Kidney epithelial cell (primary cell): ENCODE data around the gene ZFP57. TPM values are rescaled to one million over a fixed set of nuclear protein-coding genes. Genes with fewer than 3 reads are reported as not detected.

ENCODE experiments used
- DNase-seq: peaks from one replicate; pipeline ENCODE4 v3.0.0-alpha.2; 2010; ENCODE audit warnings: low read depth
- H3K27me3 ChIP-seq: 2 replicates; pipeline ENCODE4 v1.6.0; 2011; ENCODE audit warnings: low read length; ENCODE audit not compliant: control insufficient read depth, insufficient read depth
- H3K36me3 ChIP-seq: 2 replicates; pipeline ENCODE4 v1.5.1; 2011; ENCODE audit warnings: low read length; ENCODE audit not compliant: control insufficient read depth, insufficient read depth
- H3K4me3 ChIP-seq: 2 replicates; pipeline ENCODE4 v1.5.1; 2011; ENCODE audit warnings: low read depth, mild to moderate bottlenecking, control low read depth, low read length
- total RNA-seq: library from RNA; depleted of rRNA; stranded (reverse); fragments of >200 nt; gene quantifications from 2 replicates; pipeline ENCODE4 v1.2.3, GENCODE V29; 2015
- TF ChIP-seq, protein P1 (sequence below): IDR thresholded peaks from 2 replicates; pipeline ENCODE4 v1.5.1; 2011; ENCODE audit warnings: mild to moderate bottlenecking, moderate library complexity, low read length, control low read depth, inconsistent platforms; ENCODE audit not compliant: insufficient read depth, poor library complexity, severe bottlenecking

ZFP57 gene
- total RNA-seq, 1 donor from 2014 or later, result 0.08 TPM

DNA sequence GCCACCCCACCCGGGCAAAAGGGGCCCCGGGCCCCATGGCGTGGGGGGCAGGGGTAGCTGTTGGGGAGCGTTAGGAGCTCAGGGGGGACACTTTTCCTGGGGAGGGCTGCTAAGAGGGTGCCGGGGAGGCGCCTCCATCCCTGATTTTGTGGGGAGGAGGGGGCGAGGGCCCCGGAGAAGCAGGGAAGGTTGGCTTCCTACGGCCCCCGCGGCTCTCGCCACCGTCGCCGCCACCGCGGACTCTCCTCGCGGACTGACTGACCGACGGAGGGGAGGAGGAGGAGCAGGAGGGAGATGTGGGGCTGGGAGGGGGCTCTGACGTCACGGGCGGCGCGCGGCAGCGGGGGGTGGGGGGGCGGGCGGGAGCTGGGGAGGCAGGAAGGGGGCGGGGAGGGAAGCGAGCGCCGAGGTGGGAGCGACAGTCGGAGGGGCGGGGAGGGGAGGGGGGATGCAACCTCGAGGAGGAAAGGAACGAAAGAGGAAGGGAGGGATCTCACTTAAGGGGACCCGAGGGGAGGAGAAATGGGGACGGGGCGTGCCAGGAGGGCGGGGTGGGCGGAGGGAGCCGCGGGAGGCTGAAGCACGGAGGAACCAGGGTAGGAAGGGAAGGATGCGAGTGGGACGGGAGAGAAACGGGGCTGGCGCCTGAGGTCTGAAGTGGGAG lies 53.1 kb downstream of the ZFP57 start:
- TF ChIP-seq, protein P1, sequence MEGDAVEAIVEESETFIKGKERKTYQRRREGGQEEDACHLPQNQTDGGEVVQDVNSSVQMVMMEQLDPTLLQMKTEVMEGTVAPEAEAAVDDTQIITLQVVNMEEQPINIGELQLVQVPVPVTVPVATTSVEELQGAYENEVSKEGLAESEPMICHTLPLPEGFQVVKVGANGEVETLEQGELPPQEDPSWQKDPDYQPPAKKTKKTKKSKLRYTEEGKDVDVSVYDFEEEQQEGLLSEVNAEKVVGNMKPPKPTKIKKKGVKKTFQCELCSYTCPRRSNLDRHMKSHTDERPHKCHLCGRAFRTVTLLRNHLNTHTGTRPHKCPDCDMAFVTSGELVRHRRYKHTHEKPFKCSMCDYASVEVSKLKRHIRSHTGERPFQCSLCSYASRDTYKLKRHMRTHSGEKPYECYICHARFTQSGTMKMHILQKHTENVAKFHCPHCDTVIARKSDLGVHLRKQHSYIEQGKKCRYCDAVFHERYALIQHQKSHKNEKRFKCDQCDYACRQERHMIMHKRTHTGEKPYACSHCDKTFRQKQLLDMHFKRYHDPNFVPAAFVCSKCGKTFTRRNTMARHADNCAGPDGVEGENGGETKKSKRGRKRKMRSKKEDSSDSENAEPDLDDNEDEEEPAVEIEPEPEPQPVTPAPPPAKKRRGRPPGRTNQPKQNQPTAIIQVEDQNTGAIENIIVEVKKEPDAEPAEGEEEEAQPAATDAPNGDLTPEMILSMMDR, result no peak
- H3K36me3 ChIP-seq, result no peaks in the 10 kb centered on the region
- no peak for DNase-seq
- H3K4me3 ChIP-seq, result peak overlapping the region; percentile 46
- H3K27me3 ChIP-seq, result no peaks in the 10 kb centered on the region

GRCh38 chr6:29626948-29627754 lies 53.8 kb downstream of the ZFP57 start:
- no peak for DNase-seq
- TF ChIP-seq, protein P1, result no peak
- no peaks in the 10 kb centered on the region for H3K36me3 ChIP-seq
- H3K4me3 ChIP-seq, result peak overlapping the region; percentile 46
- no peaks in the 10 kb centered on the region for H3K27me3 ChIP-seq

DNA sequence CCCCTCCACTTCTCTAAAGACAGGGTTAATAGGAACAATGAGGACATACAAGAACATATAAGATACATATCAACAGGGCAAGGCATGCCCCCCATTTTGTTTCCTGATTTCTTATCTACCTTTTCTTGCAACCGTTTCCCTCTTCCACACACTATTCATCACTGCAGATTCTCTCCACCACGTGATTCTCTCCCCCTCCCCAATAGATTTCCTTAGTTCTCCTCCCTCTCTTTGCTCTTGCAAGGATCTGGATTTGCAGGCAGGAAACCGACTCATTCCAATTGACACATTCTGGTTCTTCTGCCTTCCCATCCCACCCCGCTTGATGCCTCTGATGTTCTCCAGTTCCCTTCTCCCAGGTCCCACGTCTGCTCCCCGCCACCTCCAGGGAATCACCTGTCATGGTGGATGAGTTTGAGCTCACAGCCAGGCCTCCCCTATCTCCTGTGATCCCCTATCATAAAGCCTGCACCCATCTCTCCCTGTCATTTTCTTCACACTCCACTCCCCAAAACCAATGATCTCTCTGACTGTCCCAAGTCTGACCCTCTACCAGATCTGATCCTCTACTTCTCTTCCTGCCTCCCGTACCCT lies 55.5 kb downstream of the ZFP57 start:
- Histone ChIP-seq H3K4me3 (no peak overlapping the region), H3K27me3 (no peaks in the 10 kb centered on the region), H3K36me3 (no peaks in the 10 kb centered on the region)
- TF ChIP-seq, protein P1, result no peak
- DNase-seq, result no peak

DNA sequence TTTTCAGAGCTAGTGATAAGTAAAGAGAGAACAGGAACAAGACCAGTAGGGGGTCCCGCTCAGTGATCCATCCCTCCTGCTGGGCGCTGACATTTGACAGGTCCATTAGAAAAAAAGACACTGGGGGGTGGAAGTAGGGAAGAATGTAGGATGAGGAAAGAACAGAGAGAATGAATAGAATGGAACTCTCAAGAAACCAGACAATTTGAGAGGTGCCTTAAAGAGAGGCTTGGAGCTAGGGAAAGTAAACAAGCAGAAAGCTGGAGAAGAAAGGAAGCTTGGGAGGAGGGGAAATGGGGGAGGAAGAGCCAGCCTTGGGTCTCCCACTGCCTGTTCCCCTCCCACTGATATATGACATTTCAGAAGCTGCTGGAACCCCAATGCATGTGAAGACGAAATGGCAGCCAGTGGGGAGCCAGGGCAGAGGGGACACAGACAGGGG lies 56.4 kb downstream of the ZFP57 start:
- H3K4me3 ChIP-seq, result no peak overlapping the region
- H3K36me3 ChIP-seq, result no peaks in the 10 kb centered on the region
- no peaks in the 10 kb centered on the region for H3K27me3 ChIP-seq
- no peak for DNase-seq
- TF ChIP-seq, protein P1, result no peak

Other genes starting within 250 kb of the ZFP57 start
- not detected in 2 replicates for gene OR10C1, start 241.8 kb downstream of the ZFP57 start, total RNA-seq
- not detected in 2 replicates for gene OR11A1, start 224.1 kb downstream of the ZFP57 start, total RNA-seq
- not detected in 2 replicates for gene OR2H1, start 224.0 kb downstream of the ZFP57 start, total RNA-seq
- not detected in 2 replicates for gene MAS1L, start 193.2 kb downstream of the ZFP57 start, total RNA-seq
- 7.3 and 9.4 TPM in 2 replicates for gene UBD, start 121.4 kb downstream of the ZFP57 start, total RNA-seq
- gene OR2H2, start 96.0 kb downstream of the ZFP57 start, total RNA-seq, result not detected in 2 replicates
- 9.4 and 14.1 TPM in 2 replicates for gene GABBR1, start 48.0 kb downstream of the ZFP57 start, total RNA-seq
- gene MOG, start 24.1 kb downstream of the ZFP57 start, total RNA-seq, result not detected in 2 replicates
- gene HLA-F, start 42.3 kb upstream of the ZFP57 start, total RNA-seq, result 9.0 TPM in 2 replicates
- gene HLA-G, start 146.7 kb upstream of the ZFP57 start, total RNA-seq, result 0.75 and 1.1 TPM in 2 replicates